Measurements from ENCODE around the gene SETD1B. TPM values are rescaled to one million over a fixed set of nuclear protein-coding genes. Genes with fewer than 3 reads are reported as not detected.

SETD1B gene
- polyA plus RNA-seq, 1 donor from 2014 or later: 2.6 TPM

- TF ChIP-seq RAD21 (conservative IDR thresholded peaks at IDR 0.05) (no peak), EZH2 (IDR thresholded peaks at IDR 0.05; ENCODE audit: borderline replicate concordance, insufficient read depth, low read length, poor library complexity, severe bottlenecking) (no peak)
These were observed 4.0 kb downstream of the SETD1B start (continued) for GRCh38 chr12:121807642-121808347.

- H3K9ac ChIP-seq (ENCODE audit: low read length): no peak overlapping the region
- H3K36me3 ChIP-seq (ENCODE audit: insufficient read depth, low read length): no peaks in the 10 kb centered on the region
- H3K9me2 ChIP-seq (ENCODE audit: insufficient read depth, low read length): no peaks in the 10 kb centered on the region
- no peaks in the 10 kb centered on the region for H3K27me3 ChIP-seq (ENCODE audit: insufficient read depth, low read depth, low read length)
- no peak overlapping the region for H3K27ac ChIP-seq (ENCODE audit: low read length)
- no peaks in the 10 kb centered on the region for H3K9me3 ChIP-seq (ENCODE audit: low read length)
- no peak overlapping the region for H3K4me3 ChIP-seq (ENCODE audit: low read length)
- no peak for TF ChIP-seq POLR2AphosphoS5 (IDR thresholded peaks at IDR 0.05)
- TF ChIP-seq TAF1 (IDR thresholded peaks at IDR 0.05; ENCODE audit: low read depth): no peak
- TF ChIP-seq, protein P1, sequence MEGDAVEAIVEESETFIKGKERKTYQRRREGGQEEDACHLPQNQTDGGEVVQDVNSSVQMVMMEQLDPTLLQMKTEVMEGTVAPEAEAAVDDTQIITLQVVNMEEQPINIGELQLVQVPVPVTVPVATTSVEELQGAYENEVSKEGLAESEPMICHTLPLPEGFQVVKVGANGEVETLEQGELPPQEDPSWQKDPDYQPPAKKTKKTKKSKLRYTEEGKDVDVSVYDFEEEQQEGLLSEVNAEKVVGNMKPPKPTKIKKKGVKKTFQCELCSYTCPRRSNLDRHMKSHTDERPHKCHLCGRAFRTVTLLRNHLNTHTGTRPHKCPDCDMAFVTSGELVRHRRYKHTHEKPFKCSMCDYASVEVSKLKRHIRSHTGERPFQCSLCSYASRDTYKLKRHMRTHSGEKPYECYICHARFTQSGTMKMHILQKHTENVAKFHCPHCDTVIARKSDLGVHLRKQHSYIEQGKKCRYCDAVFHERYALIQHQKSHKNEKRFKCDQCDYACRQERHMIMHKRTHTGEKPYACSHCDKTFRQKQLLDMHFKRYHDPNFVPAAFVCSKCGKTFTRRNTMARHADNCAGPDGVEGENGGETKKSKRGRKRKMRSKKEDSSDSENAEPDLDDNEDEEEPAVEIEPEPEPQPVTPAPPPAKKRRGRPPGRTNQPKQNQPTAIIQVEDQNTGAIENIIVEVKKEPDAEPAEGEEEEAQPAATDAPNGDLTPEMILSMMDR (IDR thresholded peaks at IDR 0.05; ENCODE audit: poor library complexity, severe bottlenecking): no peak
- TF ChIP-seq MXI1 (conservative IDR thresholded peaks at IDR 0.05; ENCODE audit: poor library complexity, severe bottlenecking): no peak
- TF ChIP-seq RAD21 (conservative IDR thresholded peaks at IDR 0.05): no peak
- TF ChIP-seq REST (IDR thresholded peaks at IDR 0.05; ENCODE audit: borderline replicate concordance): no peak
- no peak for TF ChIP-seq EZH2 (IDR thresholded peaks at IDR 0.05; ENCODE audit: borderline replicate concordance, insufficient read depth, low read length, poor library complexity, severe bottlenecking)
- TF ChIP-seq EP300 (conservative IDR thresholded peaks at IDR 0.05; ENCODE audit: poor library complexity, severe bottlenecking): no peak
- no peak for TF ChIP-seq SMC3 (conservative IDR thresholded peaks at IDR 0.05; ENCODE audit: poor library complexity)
- no peaks in the 10 kb centered on the region for H3F3A ChIP-seq (ENCODE audit: insufficient read depth, low read length, poor library complexity, severe bottlenecking)
- H2AFZ ChIP-seq (ENCODE audit: low read depth, low read length): no peak overlapping the region
- H4K20me1 ChIP-seq (ENCODE audit: insufficient read depth): peaks cover 46% of the 10 kb centered on the region
- no peak overlapping the region for H3K4me2 ChIP-seq (ENCODE audit: low read length)
- H3K79me2 ChIP-seq (replicated peaks; ENCODE audit: insufficient read depth, low read length): peaks cover 91% of the 10 kb centered on the region
These were observed 4.8 kb downstream of the SETD1B start for GRCh38 chr12:121808623-121809022.

GRCh38 chr12:121809712-121810116 is 5.9 kb downstream of the SETD1B start:
- Histone ChIP-seq H3K4me3 (ENCODE audit: low read length) (no peak overlapping the region), H3K79me2 (replicated peaks; ENCODE audit: insufficient read depth, low read length) (peaks cover 91% of the 10 kb centered on the region), H3K27me3 (ENCODE audit: insufficient read depth, low read depth, low read length) (no peaks in the 10 kb centered on the region), H2AFZ (ENCODE audit: low read depth, low read length) (no peak overlapping the region), H3F3A (ENCODE audit: insufficient read depth, low read length, poor library complexity, severe bottlenecking) (no peaks in the 10 kb centered on the region), H4K20me1 (ENCODE audit: insufficient read depth) (peaks cover 46% of the 10 kb centered on the region), H3K9me3 (ENCODE audit: low read length) (no peaks in the 10 kb centered on the region), H3K27ac (ENCODE audit: low read length) (no peak overlapping the region), H3K9ac (ENCODE audit: low read length) (no peak overlapping the region), H3K4me2 (ENCODE audit: low read length) (no peak overlapping the region), H3K9me2 (ENCODE audit: insufficient read depth, low read length) (no peaks in the 10 kb centered on the region), H3K36me3 (ENCODE audit: insufficient read depth, low read length) (no peaks in the 10 kb centered on the region)
- TF ChIP-seq SMC3 (conservative IDR thresholded peaks at IDR 0.05; ENCODE audit: poor library complexity) (no peak), TAF1 (IDR thresholded peaks at IDR 0.05; ENCODE audit: low read depth) (no peak), REST (IDR thresholded peaks at IDR 0.05; ENCODE audit: borderline replicate concordance) (no peak), MXI1 (conservative IDR thresholded peaks at IDR 0.05; ENCODE audit: poor library complexity, severe bottlenecking) (no peak), EZH2 (IDR thresholded peaks at IDR 0.05; ENCODE audit: borderline replicate concordance, insufficient read depth, low read length, poor library complexity, severe bottlenecking) (no peak), EP300 (conservative IDR thresholded peaks at IDR 0.05; ENCODE audit: poor library complexity, severe bottlenecking) (no peak), POLR2AphosphoS5 (IDR thresholded peaks at IDR 0.05) (no peak), RAD21 (conservative IDR thresholded peaks at IDR 0.05) (no peak)
- TF ChIP-seq, protein P1 (IDR thresholded peaks at IDR 0.05; ENCODE audit: poor library complexity, severe bottlenecking): no peak

Measured in neural cell (in vitro differentiated cells).